HG02763 (cell line): ENCODE data around the gene CCDC59.
"Not testable (repeated sequence)": the region's sequence is repeated elsewhere in the genome, so short reads cannot be mapped to it uniquely, and the experiment has no call there.

Experiments
- ATAC-seq: cut with Tn5 transposase; IDR thresholded peaks from one replicate; pipeline ENCODE4 v1.9.1; 2021; ENCODE audit warnings: mild to moderate bottlenecking, moderate library complexity; ENCODE audit not compliant: unreplicated experiment

Gene CCDC59

GRCh38 chr12:82358200-82359114, at the start of gene CCDC59, which contains the start of gene METTL25:
Gene CCDC59, minus strand, starts transcription at chr12:82358387. Its CDS starts 11 bp downstream, at chr12:82358376.
Gene METTL25, plus strand, starts transcription at chr12:82358529. Its CDS starts 37 bp downstream, at chr12:82358566.
- ATAC-seq, result peak; percentile 94

- no peak for ATAC-seq
Observed at GRCh38 chr12:82407481-82407880, 49.3 kb upstream of the CCDC59 start.

- no peak for ATAC-seq
Observed at GRCh38 chr12:82406651-82407050, 48.5 kb upstream of the CCDC59 start.

- no peak for ATAC-seq
Observed at GRCh38 chr12:82400819-82401218, 42.6 kb upstream of the CCDC59 start.

- no peak for ATAC-seq
Observed at GRCh38 chr12:82398879-82399278, 40.7 kb upstream of the CCDC59 start.

- ATAC-seq, result no peak
Observed at GRCh38 chr12:82383930-82384552, 25.9 kb upstream of the CCDC59 start.

GRCh38 chr12:82378997-82379396, 20.8 kb upstream of the CCDC59 start:
- ATAC-seq, result no peak

- no peak for ATAC-seq
Observed at GRCh38 chr12:82375201-82375600, 17.0 kb upstream of the CCDC59 start.

- peak; percentile 57 for ATAC-seq
Observed at GRCh38 chr12:82366197-82366596, 8.0 kb upstream of the CCDC59 start.

- ATAC-seq, result no peak
Observed at GRCh38 chr12:82363990-82364389, 5.8 kb upstream of the CCDC59 start.

- ATAC-seq, result no peak
Observed at GRCh38 chr12:82361461-82361915, 3.3 kb upstream of the CCDC59 start.

- not testable (repeated sequence) for ATAC-seq
Observed at GRCh38 chr12:82360834-82361233, 2.6 kb upstream of the CCDC59 start.

- ATAC-seq, result no peak
Observed at GRCh38 chr12:82359115-82359478, 910 bp upstream of the CCDC59 start.

GRCh38 chr12:82357845-82358199, 365 bp downstream of the CCDC59 start:
- no peak for ATAC-seq

GRCh38 chr12:82357340-82357739, 847 bp downstream of the CCDC59 start:
- no peak for ATAC-seq

- no peak for ATAC-seq
Observed at GRCh38 chr12:82351390-82351789, 6.8 kb downstream of the CCDC59 start.

- no peak for ATAC-seq
Observed at GRCh38 chr12:82350161-82350560, 8.0 kb downstream of the CCDC59 start.

GRCh38 chr12:82329508-82329907, 28.7 kb downstream of the CCDC59 start:
- no peak for ATAC-seq

- no peak for ATAC-seq
Observed at GRCh38 chr12:82327861-82328260, 30.3 kb downstream of the CCDC59 start.

GRCh38 chr12:82326905-82327503, 31.2 kb downstream of the CCDC59 start:
- no peak for ATAC-seq

GRCh38 chr12:82325540-82326336, 32.4 kb downstream of the CCDC59 start:
- ATAC-seq, result no peak
